GM10248 (cell line): ENCODE results near the gene DPM1.

ENCODE experiments used
- CTCF ChIA-PET: fragments of 300-600 bp; sonication (Branson Sonifier 250); formaldehyde crosslinking; extraction: SDS; loops from one replicate; lab custom pipeline; 2021; ENCODE audit warnings: antibody characterized with exemption; lab: Yijun Ruan, JAX
- POLR2A ChIA-PET: fragments of 350-650 bp; sonication (Branson Sonifier 250); formaldehyde crosslinking; extraction: SDS; loops from one replicate; lab custom pipeline; 2020; ENCODE audit warnings: antibody characterized with exemption; lab: Yijun Ruan, JAX
- DNase-seq: peaks from one replicate; pipeline ENCODE4 v3.0.0; 2012; ENCODE audit errors: extremely low spot score
- CTCF ChIP-seq: IDR thresholded peaks from 2 replicates; pipeline ENCODE4 v1.5.1; 2012; ENCODE audit warnings: mild to moderate bottlenecking, low read depth; ENCODE audit errors: extremely low read depth, missing control alignments, control extremely low read depth

DPM1 gene

DNA sequence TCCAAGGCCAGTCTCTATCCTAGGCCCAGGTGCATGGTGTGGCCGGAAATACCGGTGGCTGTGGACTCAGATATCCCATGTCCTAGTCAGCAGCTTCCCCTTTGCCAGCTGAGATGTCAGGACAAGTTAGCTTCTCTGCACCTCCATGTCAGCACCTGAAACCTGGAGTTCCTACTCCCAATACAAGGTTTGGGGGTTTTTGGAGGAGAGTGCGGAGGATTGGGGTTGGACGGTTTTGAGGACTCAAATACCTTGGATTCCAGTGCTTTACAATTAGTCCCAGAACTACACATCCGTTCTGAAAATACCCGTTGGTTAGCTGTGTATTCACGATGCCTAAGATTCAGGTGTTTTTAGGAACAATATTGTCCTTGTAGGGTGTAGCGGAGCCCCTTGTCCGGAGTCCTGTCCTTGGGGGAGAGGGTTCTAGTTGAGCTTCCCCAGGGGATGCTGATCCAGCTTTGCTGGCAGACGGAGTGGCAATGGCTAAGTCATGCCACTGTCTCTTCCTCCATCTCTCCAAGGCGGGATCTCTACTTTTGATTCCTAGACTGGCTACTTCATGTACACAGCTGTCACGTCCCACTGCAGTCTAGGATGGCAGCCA lies 72.0 kb downstream of the DPM1 start:
- DNase-seq, result no peak
- ChIA-PET CTCF (interaction anchor here (1.0 to 4.3 kb wide), 2 partner anchors 10 to 43 kb away, joined by 3 to 14 read pairs; no protein-coding TSS in a partner anchor), POLR2A (no interaction called here)

DNA sequence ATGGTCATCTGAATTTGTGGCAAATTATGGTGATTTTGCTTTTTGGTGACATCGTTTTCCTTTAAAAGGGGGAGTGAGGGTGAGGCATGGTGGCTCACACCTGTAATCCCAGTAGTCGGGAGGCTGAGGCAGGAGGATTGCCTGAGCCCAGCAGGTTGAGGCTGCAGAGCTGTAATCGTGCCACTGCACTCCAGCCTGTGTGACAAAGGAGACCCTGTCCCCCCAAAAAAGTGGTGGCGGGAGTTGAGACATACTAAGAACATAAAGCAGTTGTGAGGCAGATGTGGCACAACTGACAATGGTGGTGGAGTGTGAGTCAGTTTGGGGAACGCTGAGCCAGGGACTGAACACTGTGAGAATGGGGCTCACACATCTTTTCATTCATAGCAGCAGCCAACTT lies 72.6 kb downstream of the DPM1 start:
- ChIA-PET POLR2A (no interaction called here), CTCF (interaction anchor here (4.3 kb wide), 1 partner anchor 43 kb away, joined by 14 read pairs; no protein-coding TSS in a partner anchor)
- DNase-seq, result no peak
- TF ChIP-seq CTCF, result no peak

More for the DNA sequence above, 72.0 kb downstream of the DPM1 start:
- no peak for TF ChIP-seq CTCF

GRCh38 chr20:50885068-50885467 lies 73.3 kb downstream of the DPM1 start:
- ChIA-PET CTCF (interaction anchor here (0.8 to 4.3 kb wide), 4 partner anchors 9 to 90 kb away, joined by 3 to 14 read pairs (median 3); partner anchors contain the start of gene BCAS4), POLR2A (no interaction called here)
- no peak for TF ChIP-seq CTCF
- DNase-seq, result no peak
